ENCODE data around the gene HSPA12B.

The HSPA12B gene

GRCh38 chr20:3738111-3739053 lies 5.9 kb downstream of the HSPA12B start:
- no peak overlapping the region for H3K4me3 ChIP-seq (ENCODE audit: low read length)
- DNase-seq (ENCODE audit: low read depth): no peak
- TF ChIP-seq, protein P1, sequence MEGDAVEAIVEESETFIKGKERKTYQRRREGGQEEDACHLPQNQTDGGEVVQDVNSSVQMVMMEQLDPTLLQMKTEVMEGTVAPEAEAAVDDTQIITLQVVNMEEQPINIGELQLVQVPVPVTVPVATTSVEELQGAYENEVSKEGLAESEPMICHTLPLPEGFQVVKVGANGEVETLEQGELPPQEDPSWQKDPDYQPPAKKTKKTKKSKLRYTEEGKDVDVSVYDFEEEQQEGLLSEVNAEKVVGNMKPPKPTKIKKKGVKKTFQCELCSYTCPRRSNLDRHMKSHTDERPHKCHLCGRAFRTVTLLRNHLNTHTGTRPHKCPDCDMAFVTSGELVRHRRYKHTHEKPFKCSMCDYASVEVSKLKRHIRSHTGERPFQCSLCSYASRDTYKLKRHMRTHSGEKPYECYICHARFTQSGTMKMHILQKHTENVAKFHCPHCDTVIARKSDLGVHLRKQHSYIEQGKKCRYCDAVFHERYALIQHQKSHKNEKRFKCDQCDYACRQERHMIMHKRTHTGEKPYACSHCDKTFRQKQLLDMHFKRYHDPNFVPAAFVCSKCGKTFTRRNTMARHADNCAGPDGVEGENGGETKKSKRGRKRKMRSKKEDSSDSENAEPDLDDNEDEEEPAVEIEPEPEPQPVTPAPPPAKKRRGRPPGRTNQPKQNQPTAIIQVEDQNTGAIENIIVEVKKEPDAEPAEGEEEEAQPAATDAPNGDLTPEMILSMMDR (conservative IDR thresholded peaks at IDR 0.05; ENCODE audit: low read depth, low read length): no peak

- TF ChIP-seq, protein P1 (conservative IDR thresholded peaks at IDR 0.05; ENCODE audit: low read depth, low read length): no peak
- no peak for DNase-seq (ENCODE audit: low read depth)
- no peak overlapping the region for H3K4me3 ChIP-seq (ENCODE audit: low read length)
Observed at GRCh38 chr20:3739054-3739925, 6.8 kb downstream of the HSPA12B start.

DNA sequence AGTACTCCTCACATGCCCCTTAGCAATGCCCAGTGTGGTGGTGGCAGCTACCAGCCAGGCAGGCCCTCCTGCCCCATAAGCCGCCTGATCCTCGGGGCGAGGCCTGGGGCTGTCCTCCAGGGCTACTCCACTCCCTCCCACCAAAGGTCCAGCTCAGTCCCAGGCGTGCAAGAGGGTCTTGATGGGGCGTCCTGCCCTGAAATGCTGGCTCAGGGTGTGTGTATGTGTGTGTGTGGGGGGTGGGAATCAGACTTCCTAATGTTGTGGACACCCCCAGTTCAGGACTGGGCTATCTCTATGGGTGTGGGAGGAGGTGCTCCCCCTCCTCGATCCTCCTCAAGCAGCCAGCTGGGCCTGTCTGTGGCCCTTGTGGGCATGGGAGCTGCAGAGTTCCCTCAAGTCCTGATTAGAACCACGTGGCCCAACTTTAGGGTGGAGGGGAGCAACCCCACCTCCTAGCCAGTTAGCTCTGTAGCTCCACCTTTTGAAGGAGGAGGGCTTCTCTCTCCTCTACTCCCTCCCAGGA lies 7.5 kb downstream of the HSPA12B start:
- no peak overlapping the region for H3K4me3 ChIP-seq (ENCODE audit: low read length)
- no peak for DNase-seq (ENCODE audit: low read depth)
- TF ChIP-seq, protein P1 (conservative IDR thresholded peaks at IDR 0.05; ENCODE audit: low read depth, low read length): no peak

DNA sequence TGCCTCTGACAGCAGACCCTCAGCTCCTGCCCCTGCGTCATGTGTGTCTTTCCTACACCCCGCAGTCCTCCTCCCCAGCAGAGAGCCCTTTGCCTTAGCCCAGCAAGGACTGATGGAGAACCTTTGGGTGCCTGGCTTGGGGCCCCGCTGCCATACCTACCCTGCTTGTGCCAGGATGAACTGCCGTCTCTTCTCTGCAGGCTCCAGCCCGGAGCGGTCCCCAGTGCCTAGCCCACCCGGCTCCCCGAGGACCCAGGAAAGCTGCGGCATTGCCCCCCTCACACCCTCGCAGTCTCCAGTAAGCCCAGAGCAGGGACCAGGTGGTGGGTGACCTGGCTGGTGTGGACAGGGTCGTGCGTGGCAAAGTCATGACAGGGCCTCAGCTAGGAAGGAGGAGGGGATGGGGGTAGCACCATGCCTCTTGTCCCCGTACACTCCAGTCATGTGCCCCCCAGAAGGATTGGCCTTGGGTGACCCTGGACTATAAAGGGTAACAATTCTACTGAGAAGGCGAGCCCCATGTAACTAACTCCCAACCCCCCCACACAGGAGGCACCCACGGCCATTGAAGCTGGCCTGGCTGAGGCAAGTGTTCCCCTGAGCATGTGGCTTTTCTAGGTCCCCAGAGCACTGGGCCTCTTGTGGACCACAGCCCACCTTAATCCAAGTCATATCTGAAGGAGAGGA lies 8.3 kb downstream of the HSPA12B start:
- DNase-seq (ENCODE audit: low read depth): no peak
- no peak overlapping the region for H3K4me3 ChIP-seq (ENCODE audit: low read length)
- TF ChIP-seq, protein P1 (conservative IDR thresholded peaks at IDR 0.05; ENCODE audit: low read depth, low read length): no peak

DNA sequence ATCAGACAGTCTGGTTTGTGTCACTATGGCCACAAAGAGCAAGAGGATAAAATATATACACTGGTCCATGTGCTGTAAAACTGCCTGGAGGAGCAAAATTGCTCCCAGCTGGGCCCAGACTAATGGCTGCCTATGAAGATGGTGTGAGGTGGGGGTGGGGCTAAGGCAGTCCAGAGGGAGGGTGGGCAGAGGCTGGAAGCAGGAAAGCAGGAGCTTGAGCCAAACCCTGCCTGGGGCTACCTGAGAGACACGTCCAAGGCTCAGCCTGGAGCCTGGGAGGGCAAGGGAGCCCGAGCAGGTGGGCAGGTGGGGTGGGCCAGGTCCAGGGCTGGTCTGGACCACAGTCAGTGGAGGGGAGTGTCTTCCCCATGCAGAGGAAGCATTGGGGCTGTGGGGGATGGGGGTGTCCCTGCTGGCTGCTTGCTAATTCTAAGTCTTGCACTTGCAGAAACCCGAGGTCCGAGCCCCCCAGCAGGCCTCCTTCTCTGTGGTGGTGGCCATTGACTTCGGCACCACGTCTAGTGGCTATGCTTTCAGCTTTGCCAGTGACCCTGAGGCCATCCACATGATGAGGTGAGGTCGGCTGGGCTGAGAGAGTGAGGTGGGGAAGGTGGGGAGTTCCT lies 9.5 kb downstream of the HSPA12B start:
- DNase-seq (ENCODE audit: low read depth): no peak
- no peak overlapping the region for H3K4me3 ChIP-seq (ENCODE audit: low read length)
- TF ChIP-seq, protein P1 (conservative IDR thresholded peaks at IDR 0.05; ENCODE audit: low read depth, low read length): no peak

DNA sequence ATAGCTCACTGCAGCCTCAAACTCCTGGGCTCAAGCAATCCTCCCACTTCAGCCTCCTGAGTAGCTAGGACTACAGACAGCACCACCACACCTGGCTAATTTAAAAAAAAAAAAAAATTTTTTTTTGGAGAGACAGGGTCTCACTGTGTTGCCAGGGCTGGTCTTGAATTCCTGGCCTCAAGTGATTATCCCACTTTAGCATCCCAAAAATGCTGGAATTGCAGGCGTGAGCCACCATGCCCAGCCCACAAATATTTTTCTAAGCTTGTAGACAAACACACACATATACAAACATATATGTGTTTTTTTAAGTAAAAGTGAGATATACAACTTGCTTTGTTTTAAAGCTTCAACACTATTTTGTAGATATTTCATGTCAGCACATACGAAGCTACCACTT lies 10.8 kb downstream of the HSPA12B start:
- TF ChIP-seq, protein P1 (conservative IDR thresholded peaks at IDR 0.05; ENCODE audit: low read depth, low read length): no peak
- H3K4me3 ChIP-seq (ENCODE audit: low read length): no peak overlapping the region
- no peak for DNase-seq (ENCODE audit: low read depth)

Data from retinal pigment epithelial cell (primary cell).